HT-29 (cell line): ENCODE data around the gene TRPV6. TPM values are rescaled to one million over a fixed set of nuclear protein-coding genes. Genes with fewer than 3 reads are reported as not detected.
A peak's percentile ranks its signal among the peaks of the same experiment; 100 is the strongest.

ENCODE experiments used
- DNase-seq: peaks from one replicate; pipeline ENCODE4 v3.0.0-alpha.2; 2015; ENCODE audit warnings: low spot score
- total RNA-seq: library from RNA; depleted of rRNA; stranded (reverse); fragments of >200 nt; shearing (Covaris generic); gene quantifications from 2 replicates; pipeline ENCODE4 v1.2.3, GENCODE V29; 2014

The TRPV6 gene
- total RNA-seq, 1 experiment from 2014 or later = 0.56 TPM

- DNase-seq = no peak
Observed at GRCh38 chr7:142886866-142887265, 1.3 kb upstream of the TRPV6 start.

DNA sequence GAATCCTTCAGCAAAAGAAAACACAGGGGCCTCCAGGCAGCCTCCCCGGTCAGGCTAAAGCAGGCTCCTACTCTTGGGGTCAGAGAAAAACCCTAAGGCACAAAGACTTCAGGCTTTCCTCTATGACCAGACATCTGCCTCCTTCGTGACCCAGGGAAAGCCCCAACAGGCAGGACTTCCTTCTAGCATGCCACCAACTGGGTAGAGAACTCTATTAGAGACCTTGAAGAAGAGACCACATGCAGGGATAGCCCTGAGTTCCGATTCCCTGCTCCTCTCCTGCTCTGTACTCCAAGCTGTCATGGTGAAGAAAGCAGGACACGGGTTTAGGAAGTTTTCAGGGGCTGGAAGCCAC, 1.3 kb downstream of the TRPV6 start:
- DNase-seq = no peak

DNA sequence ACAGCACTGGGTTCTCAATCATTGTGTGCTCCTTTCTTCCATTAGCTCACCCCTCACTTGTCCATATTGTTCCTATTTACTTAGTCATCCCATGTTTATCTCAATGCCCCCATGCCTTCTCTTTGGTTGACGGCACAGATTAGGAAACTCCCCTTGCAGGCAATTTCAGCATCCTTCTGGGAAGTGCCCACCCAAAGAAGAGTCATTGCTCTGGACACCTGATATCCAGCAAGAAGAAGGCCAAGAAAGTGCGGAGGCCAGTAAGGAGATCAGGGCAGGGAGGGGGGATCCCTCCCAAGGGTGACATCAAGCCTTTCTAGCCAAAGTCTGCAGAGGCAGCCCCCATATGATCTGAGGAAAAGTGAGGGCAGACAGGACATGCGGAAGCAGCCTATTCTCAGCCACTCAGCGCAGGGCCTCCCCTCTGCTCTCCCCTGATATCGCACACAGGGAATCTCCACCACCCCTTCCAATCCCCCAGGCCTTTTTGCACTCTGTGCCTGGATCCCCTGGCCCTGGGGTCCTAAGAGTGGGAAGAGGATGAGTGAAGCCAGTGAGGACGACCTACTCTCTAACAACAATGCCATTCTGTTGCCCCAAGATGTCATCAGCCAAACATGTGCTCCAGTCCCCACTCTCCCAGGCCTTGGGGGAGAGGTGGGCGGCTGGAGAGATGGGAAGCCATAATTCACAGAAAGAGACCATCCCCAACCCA, 1.8 kb downstream of the TRPV6 start:
- no peak for DNase-seq

DNA sequence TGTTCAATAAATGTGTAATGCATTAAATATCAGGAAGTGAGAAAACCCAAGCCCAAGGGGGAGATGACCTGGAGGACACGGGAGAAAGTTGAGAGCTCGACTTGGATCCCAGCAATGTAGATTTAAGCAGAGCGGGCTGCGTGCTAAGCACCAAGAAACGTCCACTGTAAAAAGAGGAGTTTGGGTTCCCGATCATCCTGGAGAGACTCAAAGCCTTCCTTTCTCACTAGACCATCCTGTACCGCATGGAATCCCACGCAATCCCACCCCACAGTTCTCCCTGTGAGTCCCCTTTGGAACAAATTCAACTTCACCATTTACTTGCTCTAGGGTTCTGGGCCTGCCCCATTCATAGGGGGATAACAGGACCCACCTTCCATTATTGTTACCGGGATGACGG, 2.4 kb downstream of the TRPV6 start:
- no peak for DNase-seq

- DNase-seq = no peak
Observed at GRCh38 chr7:142882338-142882678, 3.2 kb downstream of the TRPV6 start.

GRCh38 chr7:142881586-142882337, 3.8 kb downstream of the TRPV6 start:
- no peak for DNase-seq

GRCh38 chr7:142880876-142881505, 4.6 kb downstream of the TRPV6 start:
- peak; percentile 88 for DNase-seq

DNA sequence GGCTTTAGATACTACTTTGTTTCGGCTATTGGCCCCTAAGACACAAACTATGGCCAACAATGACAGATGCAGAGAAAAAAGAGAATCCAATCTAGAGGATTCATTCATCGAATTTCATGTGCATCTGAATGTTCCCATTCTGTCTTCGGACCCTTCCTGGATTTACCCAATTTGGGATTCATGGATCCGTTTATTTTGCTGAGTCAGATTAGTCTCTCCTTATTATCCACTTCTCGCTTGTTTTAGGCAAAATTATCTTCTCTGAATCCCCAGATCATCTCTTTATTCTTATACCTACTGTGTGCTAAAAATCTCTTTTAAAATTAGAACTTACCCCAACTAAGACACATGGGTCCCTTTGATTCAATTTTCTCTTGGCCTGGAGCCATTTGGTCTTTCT, 6.5 kb downstream of the TRPV6 start:
- no peak for DNase-seq

DNA sequence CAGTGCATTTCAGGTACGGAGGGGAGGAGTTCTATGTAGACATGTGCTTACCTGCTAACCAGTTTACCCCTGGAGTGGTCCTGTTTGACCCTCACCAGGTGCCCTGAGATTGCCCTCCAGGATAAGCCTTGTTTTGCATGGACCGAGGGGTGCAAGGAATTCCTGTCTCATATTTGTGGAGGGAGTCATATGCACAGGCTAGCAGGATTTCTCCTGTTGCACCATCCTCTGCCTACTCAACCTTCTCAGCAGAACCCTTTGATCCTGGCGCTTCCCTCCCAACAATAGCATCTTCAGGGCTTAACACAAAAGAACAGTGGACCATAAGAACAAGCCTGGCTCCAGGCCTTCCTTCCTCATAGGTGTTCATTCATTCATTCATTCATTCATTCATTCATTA, 7.2 kb downstream of the TRPV6 start:
- no peak for DNase-seq

DNA sequence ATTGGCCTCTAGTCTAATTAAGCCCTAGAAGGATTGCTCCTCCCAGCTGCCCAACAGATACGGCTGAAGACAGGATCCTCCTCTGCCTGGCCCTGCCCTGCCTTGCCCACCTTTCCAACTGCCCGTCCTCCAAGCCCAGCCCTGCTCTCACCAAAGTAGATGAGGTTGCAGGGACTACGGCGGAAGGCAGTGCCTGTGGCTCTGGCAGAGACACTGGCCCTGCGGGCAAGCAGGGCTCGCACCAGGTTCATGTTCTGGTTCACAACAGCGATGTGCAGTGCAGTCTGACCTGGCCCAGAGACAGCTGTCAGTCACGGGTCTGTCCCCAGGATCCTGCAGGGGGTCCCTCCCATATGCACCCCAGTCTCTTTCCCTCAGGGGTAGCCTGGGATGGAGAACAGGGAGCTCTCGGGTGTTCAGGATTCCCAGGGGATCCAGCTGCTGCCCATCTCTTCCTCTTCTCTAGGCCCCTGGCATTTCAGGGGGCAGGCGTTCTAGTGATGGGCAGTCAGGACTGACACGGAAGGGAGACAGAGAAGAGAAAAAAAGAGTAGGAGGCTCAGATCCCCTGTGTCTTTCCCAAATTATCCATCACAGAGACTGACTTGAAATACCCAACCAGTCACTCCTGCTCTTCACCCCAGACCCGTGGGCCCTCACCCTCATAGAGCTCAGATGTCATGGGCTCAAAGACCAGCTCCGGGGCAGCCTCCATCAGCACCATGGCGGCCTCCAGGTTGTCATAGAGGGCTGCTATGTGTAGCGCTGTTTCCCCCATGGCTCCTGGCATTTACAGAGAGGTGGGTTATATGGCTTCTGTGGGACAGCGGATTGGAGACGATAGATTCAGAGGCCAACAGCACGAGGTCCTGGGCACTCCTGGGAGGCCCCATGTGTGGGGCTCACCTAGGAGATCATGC, 8.3 kb downstream of the TRPV6 start:
- no peak for DNase-seq

GRCh38 chr7:142876236-142876960, 9.1 kb downstream of the TRPV6 start:
- DNase-seq = no peak

- DNase-seq = no peak
Observed at GRCh38 chr7:142875456-142875855, 10.1 kb downstream of the TRPV6 start.

GRCh38 chr7:142874837-142875236, 10.7 kb downstream of the TRPV6 start:
- no peak for DNase-seq

DNA sequence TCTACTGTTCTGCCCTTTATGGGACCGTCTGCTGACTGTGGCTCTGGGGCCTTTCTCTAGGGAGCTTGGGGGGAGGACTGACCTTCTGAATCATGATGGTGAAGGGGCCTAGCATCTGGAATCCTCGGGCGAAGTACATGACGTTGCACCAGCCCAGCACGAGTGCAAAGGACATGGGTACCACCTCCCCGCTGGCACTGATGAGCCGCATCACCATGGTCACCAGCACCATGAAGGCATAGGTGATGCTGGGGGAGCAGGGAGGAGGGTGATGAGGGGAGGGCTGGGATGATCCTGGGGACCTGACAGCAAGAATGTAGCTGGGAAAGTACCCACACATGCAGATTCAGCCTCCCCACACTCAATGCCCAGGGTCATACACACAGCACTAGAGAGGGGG, 11.1 kb downstream of the TRPV6 start:
- no peak for DNase-seq

DNA sequence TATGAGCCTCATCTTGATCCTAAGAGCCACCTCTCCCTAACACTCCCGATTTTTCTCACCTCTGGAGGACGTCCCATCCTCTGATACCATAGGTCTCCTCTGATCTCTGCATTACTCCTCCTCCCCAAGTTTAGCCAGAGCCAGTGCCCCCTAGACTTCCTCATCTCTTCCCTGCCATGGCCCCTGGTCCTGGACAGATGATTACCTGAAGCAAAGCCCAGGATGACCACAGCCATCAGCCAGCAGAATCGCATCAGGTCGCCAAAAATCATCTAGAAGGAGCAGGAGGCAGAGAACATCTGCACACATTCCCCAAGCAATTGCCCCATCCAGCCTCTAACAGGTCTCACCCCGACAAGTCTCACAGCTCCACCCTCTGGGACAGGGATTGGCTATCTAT, 11.7 kb downstream of the TRPV6 start:
- no peak for DNase-seq

GRCh38 chr7:142873281-142873784, 12.2 kb downstream of the TRPV6 start:
- peak; percentile 77 for DNase-seq

GRCh38 chr7:142872106-142872675, 13.4 kb downstream of the TRPV6 start:
- no peak for DNase-seq

DNA sequence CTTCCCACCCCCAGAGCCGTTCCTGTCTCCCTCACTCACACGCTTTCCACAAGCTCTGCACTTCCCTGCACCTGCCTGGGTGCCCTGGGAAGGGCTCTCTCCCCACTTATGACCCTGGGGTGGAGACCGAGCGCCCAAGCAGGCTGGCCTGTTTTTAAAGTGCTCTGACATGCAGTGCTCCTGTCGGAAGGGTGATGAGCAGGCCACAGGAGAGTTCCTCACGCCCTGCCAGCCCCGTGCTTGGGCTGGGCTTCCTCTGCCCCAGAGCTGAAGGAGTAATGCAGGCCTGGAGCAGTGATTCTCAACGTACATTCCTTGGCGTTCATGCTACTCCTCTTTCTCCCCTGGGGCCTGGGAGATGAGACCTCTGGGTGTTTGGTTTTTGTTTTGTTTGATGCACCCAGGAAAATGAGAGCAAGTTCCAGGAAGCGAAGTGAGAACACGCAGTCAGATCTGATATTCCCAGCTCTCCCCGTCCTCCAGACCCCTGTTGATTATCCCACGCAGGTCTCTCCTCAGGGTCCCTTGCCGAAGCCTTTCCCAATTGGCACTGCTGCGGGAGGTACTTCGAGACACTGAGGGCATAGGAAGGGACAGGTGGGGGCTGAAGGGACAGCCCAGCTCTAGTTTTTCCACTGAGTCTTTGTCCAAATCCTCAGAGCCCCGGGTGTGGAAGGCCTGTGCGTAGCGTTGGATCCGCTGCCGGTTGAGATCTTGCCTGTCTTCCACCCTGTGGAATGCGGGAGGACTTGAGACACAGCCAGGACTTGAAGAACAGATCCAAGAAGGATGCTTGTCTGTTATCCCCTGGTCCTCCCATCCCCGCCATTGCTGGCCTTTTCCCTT, 14.1 kb downstream of the TRPV6 start:
- DNase-seq = no peak

DNA sequence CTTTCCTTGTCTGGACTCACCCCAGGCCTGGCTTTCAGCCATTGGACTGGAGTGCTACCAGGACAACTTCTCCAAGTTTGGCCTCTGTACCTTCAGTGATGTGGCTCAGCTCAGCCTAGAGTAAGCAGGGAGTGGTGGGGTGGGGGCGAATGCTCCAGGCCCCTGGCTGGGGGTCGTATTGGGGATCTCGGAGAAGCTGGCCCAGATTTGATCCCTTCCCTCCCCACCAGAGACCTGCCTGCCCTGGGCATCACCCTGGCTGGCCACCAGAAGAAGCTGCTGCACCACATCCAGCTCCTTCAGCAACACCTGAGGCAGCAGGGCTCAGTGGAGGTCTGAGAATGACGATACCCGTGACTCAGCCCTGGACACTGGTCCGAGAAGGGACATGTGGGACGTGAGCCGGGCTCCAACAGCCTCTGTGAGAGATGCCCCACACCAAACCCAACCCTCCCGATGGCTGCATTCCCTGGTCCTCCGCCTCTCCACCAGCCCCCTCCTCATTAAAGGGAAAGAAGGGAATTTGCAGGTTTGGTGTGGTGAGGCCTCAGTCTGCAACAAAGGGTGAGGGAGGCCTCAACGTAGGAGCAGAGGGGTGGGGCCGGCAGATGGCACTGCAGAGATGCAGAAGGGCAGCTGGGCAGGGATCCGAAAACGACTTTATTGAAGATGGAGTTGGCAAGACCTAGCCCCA, 14.8 kb downstream of the TRPV6 start:
- DNase-seq = no peak
